HEK293T (cell line): Measurements from ENCODE around the gene THOC1.

Experiments
- CTCF ChIA-PET: fragments of 350-600 bp; formaldehyde crosslinking; extraction: SDS; loops from one replicate; lab custom pipeline; 2021; ENCODE audit warnings: antibody characterized with exemption, inconsistent platforms; lab: Yijun Ruan, JAX
- POLR2A ChIA-PET: fragments of 350-600 bp; formaldehyde crosslinking; extraction: SDS; loops from one replicate; lab custom pipeline; 2020; ENCODE audit warnings: antibody characterized with exemption, inconsistent platforms; lab: Yijun Ruan, JAX
- DNase-seq: peaks from one replicate; pipeline ENCODE4 v3.0.0; 2012; ENCODE audit warnings: mixed read lengths; ENCODE audit errors: extremely low spot score
- ARNT ChIP-seq: fragments of 450-650 bp; IDR thresholded peaks from 2 replicates; pipeline ENCODE4 v1.6.1; 2017; ENCODE audit warnings: mild to moderate bottlenecking
- BHLHE40 ChIP-seq: fragments of 450-650 bp; IDR thresholded peaks from 2 replicates; pipeline ENCODE4 v1.6.1; 2016; ENCODE audit warnings: mild to moderate bottlenecking, moderate library complexity, borderline replicate concordance
- CTBP1 ChIP-seq: fragments of 450-650 bp; IDR thresholded peaks from 2 replicates; pipeline ENCODE4 v1.6.1; 2016; ENCODE audit warnings: borderline replicate concordance
- ELF4 ChIP-seq: fragments of 450-650 bp; IDR thresholded peaks from 2 replicates; pipeline ENCODE4 v1.6.1; 2017; ENCODE audit warnings: antibody characterized with exemption
- FOXA1 ChIP-seq: fragments of 450-650 bp; IDR thresholded peaks from 2 replicates; pipeline ENCODE4 v1.6.1; 2016; ENCODE audit warnings: mild to moderate bottlenecking
- FOXK2 ChIP-seq: fragments of 450-650 bp; IDR thresholded peaks from 2 replicates; pipeline ENCODE4 v1.6.1; 2016; ENCODE audit warnings: mild to moderate bottlenecking
- FOXM1 ChIP-seq: fragments of 450-650 bp; IDR thresholded peaks from 2 replicates; pipeline ENCODE4 v1.6.1; 2017; ENCODE audit warnings: mild to moderate bottlenecking, borderline replicate concordance
- HDGF ChIP-seq: fragments of 450-650 bp; IDR thresholded peaks from 2 replicates; pipeline ENCODE4 v1.6.1; 2017; ENCODE audit warnings: antibody characterized with exemption, borderline replicate concordance
- L3MBTL2 ChIP-seq: fragments of 450-650 bp; conservative IDR thresholded peaks from 2 replicates; pipeline ENCODE4 v1.6.1; 2016; ENCODE audit warnings: mild to moderate bottlenecking
- LEF1 ChIP-seq: fragments of 450-650 bp; IDR thresholded peaks from 2 replicates; pipeline ENCODE4 v1.6.1; 2017; ENCODE audit warnings: mild to moderate bottlenecking, borderline replicate concordance
- NFRKB ChIP-seq: fragments of 450-650 bp; IDR thresholded peaks from 2 replicates; pipeline ENCODE4 v1.6.1; 2016; ENCODE audit warnings: mild to moderate bottlenecking, moderate library complexity
- PKNOX1 ChIP-seq: fragments of 450-650 bp; IDR thresholded peaks from 2 replicates; pipeline ENCODE4 v1.6.1; 2016
- SP1 ChIP-seq: fragments of 450-650 bp; IDR thresholded peaks from 2 replicates; pipeline ENCODE4 v1.6.1; 2017
- SUZ12 ChIP-seq: fragments of 450-650 bp; IDR thresholded peaks from 2 replicates; pipeline ENCODE4 v1.6.1; 2016; ENCODE audit warnings: mild to moderate bottlenecking
- TARDBP ChIP-seq: fragments of 450-650 bp; IDR thresholded peaks from 2 replicates; pipeline ENCODE4 v1.6.1; 2016
- ZNF384 ChIP-seq: fragments of 450-650 bp; IDR thresholded peaks from 2 replicates; pipeline ENCODE4 v1.6.1; 2016

THOC1 gene

GRCh38 chr18:210733-211132 is 57.1 kb downstream of the THOC1 start:
- no peak for TF ChIP-seq ARNT
- ChIA-PET CTCF (no interaction called here), POLR2A (no interaction called here)
- no peak for DNase-seq

GRCh38 chr18:210075-210474 is 57.8 kb downstream of the THOC1 start:
- ChIA-PET POLR2A (no interaction called here), CTCF (no interaction called here)
- no peak for TF ChIP-seq L3MBTL2
- no peak for TF ChIP-seq SP1
- no peak for TF ChIP-seq TARDBP
- TF ChIP-seq ARNT, result no peak
- no peak for TF ChIP-seq FOXA1
- no peak for TF ChIP-seq FOXM1
- no peak for TF ChIP-seq ZNF384
- TF ChIP-seq LEF1, result no peak
- TF ChIP-seq NFRKB, result no peak
- TF ChIP-seq HDGF, result no peak
- no peak for TF ChIP-seq SUZ12
- no peak for TF ChIP-seq PKNOX1
- TF ChIP-seq FOXK2, result no peak
- no peak for TF ChIP-seq BHLHE40
- no peak for TF ChIP-seq CTBP1
- TF ChIP-seq ELF4, result no peak
- DNase-seq, result no peak

- CTCF ChIA-PET, result no interaction called here
- no peak for TF ChIP-seq NFRKB
- TF ChIP-seq LEF1, result no peak
- no peak for TF ChIP-seq FOXK2
- TF ChIP-seq FOXM1, result no peak
- no peak for TF ChIP-seq L3MBTL2
- no peak for TF ChIP-seq ELF4
- TF ChIP-seq TARDBP, result no peak
- no peak for TF ChIP-seq SP1
- no peak for TF ChIP-seq FOXA1
- no peak for TF ChIP-seq PKNOX1
- no peak for DNase-seq
- POLR2A ChIA-PET, result no interaction called here
Observed at GRCh38 chr18:199768-200167, 68.1 kb downstream of the THOC1 start.

GRCh38 chr18:199214-199613 is 68.6 kb downstream of the THOC1 start:
- POLR2A ChIA-PET, result no interaction called here
- CTCF ChIA-PET, result no interaction called here
- no peak for DNase-seq
- no peak for TF ChIP-seq SUZ12

GRCh38 chr18:195651-196050 is 72.2 kb downstream of the THOC1 start:
- TF ChIP-seq HDGF (no peak), FOXA1 (no peak), ZNF384 (no peak), FOXK2 (no peak), NFRKB (no peak), CTBP1 (no peak), L3MBTL2 (no peak), SUZ12 (no peak), ELF4 (no peak), ARNT (no peak), TARDBP (no peak), PKNOX1 (no peak), FOXM1 (no peak)
- no peak for DNase-seq
- ChIA-PET POLR2A (no interaction called here), CTCF (interaction anchor here (0.6 kb wide), 1 partner anchor 399 kb away, joined by 3 read pairs; no protein-coding TSS in a partner anchor)

- DNase-seq, result no peak
- POLR2A ChIA-PET, result no interaction called here
- TF ChIP-seq ZNF384 (no peak), HDGF (no peak), ELF4 (no peak), NFRKB (no peak), FOXA1 (no peak), PKNOX1 (no peak), BHLHE40 (no peak), CTBP1 (no peak), SUZ12 (no peak), FOXM1 (no peak), SP1 (no peak), LEF1 (no peak), TARDBP (no peak), L3MBTL2 (no peak), ARNT (no peak), FOXK2 (no peak)
- CTCF ChIA-PET, result no interaction called here
Observed at GRCh38 chr18:192801-193200, 75.0 kb downstream of the THOC1 start.

GRCh38 chr18:191725-192124 is 76.1 kb downstream of the THOC1 start:
- TF ChIP-seq BHLHE40 (no peak), TARDBP (no peak), FOXM1 (no peak), SUZ12 (no peak), ZNF384 (no peak)
- ChIA-PET CTCF (no interaction called here), POLR2A (no interaction called here)
- DNase-seq, result no peak
